IMR-90 (cell line): ENCODE measurements around the gene KIAA0513. TPM values are rescaled to one million over a fixed set of nuclear protein-coding genes. Genes with fewer than 3 reads are reported as not detected.
A peak's percentile ranks its signal among the peaks of the same experiment; 100 is the strongest.

ENCODE experiments used
- ATAC-seq: fragments of 200-7000 bp; cut with Tn5 transposase; 2 replicates; pipeline ENCODE4 v1.9.1; 2020; ENCODE audit warnings: low read depth, mild to moderate bottlenecking, moderate library complexity
- BruUV-seq: library from RNA; stranded (reverse); fragments of 400-500 nt; replicated peaks from 2 replicates; lab custom pipeline; 2021; lab: Mats Ljungman, UMichigan
- CTCF ChIA-PET: fragments of 300-600 bp; formaldehyde crosslinking; extraction: SDS; loops from one replicate; lab custom pipeline; 2021; ENCODE audit warnings: antibody characterized with exemption; lab: Yijun Ruan, JAX
- POLR2A ChIA-PET: fragments of 300-600 bp; sonication (Branson Sonifier 250); formaldehyde crosslinking; loops from one replicate; lab custom pipeline; 2022; ENCODE audit warnings: antibody characterized with exemption; ENCODE audit not compliant: unreplicated experiment; lab: Charles Lee
- DNase-seq: peaks from one replicate; pipeline ENCODE4 v3.0.0; 2013
- H2AFZ ChIP-seq: replicated peaks from 2 replicates; pipeline ENCODE3; 2013; ENCODE audit warnings: low read length, mild to moderate bottlenecking; ENCODE audit not compliant: poor library complexity
- H2AK5ac ChIP-seq: 2 replicates; pipeline ENCODE4 v1.6.1; 2013; ENCODE audit warnings: low read depth, low read length, inconsistent platforms
- H2AK9ac ChIP-seq: replicated peaks from 2 replicates; pipeline ENCODE3; 2013; ENCODE audit warnings: mild to moderate bottlenecking, low read depth, low read length, moderate library complexity; ENCODE audit not compliant: poor library complexity
- H2BK120ac ChIP-seq: 2 replicates; pipeline ENCODE4 v1.6.1; 2013; ENCODE audit warnings: low read depth, low read length, inconsistent platforms
- H2BK15ac ChIP-seq: 3 replicates; pipeline ENCODE4 v1.6.1; 2013; ENCODE audit warnings: low read depth, low read length, inconsistent platforms
- H2BK20ac ChIP-seq: 2 replicates; pipeline ENCODE4 v1.6.1; 2013; ENCODE audit warnings: low read depth, mild to moderate bottlenecking, inconsistent platforms, low read length, moderate library complexity
- H2BK5ac ChIP-seq: 2 replicates; pipeline ENCODE4 v1.6.1; 2013; ENCODE audit warnings: mild to moderate bottlenecking, low read depth, low read length, inconsistent platforms; ENCODE audit not compliant: poor library complexity, severe bottlenecking
- H3K14ac ChIP-seq: replicated peaks from 2 replicates; pipeline ENCODE4 v1.6.1; 2013; ENCODE audit warnings: low read depth, low read length, inconsistent platforms
- H3K18ac ChIP-seq: 2 replicates; pipeline ENCODE4 v1.6.1; 2013; ENCODE audit warnings: low read depth, low read length, control low read depth
- H3K23ac ChIP-seq: 2 replicates; pipeline ENCODE4 v1.6.1; 2013; ENCODE audit warnings: low read depth, low read length, inconsistent platforms
- H3K27ac ChIP-seq: 2 replicates; pipeline ENCODE4 v1.5.1; 2013; ENCODE audit warnings: mild to moderate bottlenecking, control low read depth, low read length; ENCODE audit not compliant: insufficient read depth
- H3K27me3 ChIP-seq: 2 replicates; pipeline ENCODE4 v1.6.1; 2013; ENCODE audit warnings: low read length; ENCODE audit not compliant: control insufficient read depth, insufficient read depth
- H3K36me3 ChIP-seq: 2 replicates; pipeline ENCODE4 v1.6.1; 2013; ENCODE audit warnings: low read length, mixed read lengths; ENCODE audit not compliant: control insufficient read depth, insufficient read depth
- H3K4ac ChIP-seq: 2 replicates; pipeline ENCODE4 v1.6.1; 2013; ENCODE audit warnings: low read depth, low read length, inconsistent platforms
- H3K4me1 ChIP-seq: 2 replicates; pipeline ENCODE4 v1.6.1; 2013; ENCODE audit warnings: low read length, mixed read lengths; ENCODE audit not compliant: control insufficient read depth, insufficient read depth
- H3K4me2 ChIP-seq: 2 replicates; pipeline ENCODE4 v1.6.1; 2013; ENCODE audit warnings: low read depth, mild to moderate bottlenecking, control low read depth, low read length, moderate library complexity
- H3K4me3 ChIP-seq: 2 replicates; pipeline ENCODE4 v1.5.1; 2013; ENCODE audit warnings: low read depth, mild to moderate bottlenecking, control low read depth, low read length, moderate library complexity; ENCODE audit not compliant: insufficient read depth
- H3K56ac ChIP-seq: 2 replicates; pipeline ENCODE4 v1.6.1; 2013; ENCODE audit warnings: low read length, inconsistent platforms; ENCODE audit not compliant: insufficient read depth; ENCODE audit errors: extremely low read depth
- H3K79me1 ChIP-seq, 2 experiments: 2 replicates each; pipeline ENCODE4 v1.6.1; 2013; ENCODE audit warnings: low read length in 2 of 2, inconsistent platforms in 1 of 2, low read depth in 1 of 2
- H3K9ac ChIP-seq: 2 replicates; pipeline ENCODE4 v1.6.1; 2013; ENCODE audit warnings: low read depth, low read length, control low read depth
- H3K9me1 ChIP-seq: 2 replicates; pipeline ENCODE4 v1.6.1; 2013; ENCODE audit warnings: low read length, inconsistent platforms; ENCODE audit not compliant: insufficient read depth
- H3K9me3 ChIP-seq: 2 replicates; pipeline ENCODE4 v1.6.1; 2013; ENCODE audit warnings: low read length; ENCODE audit not compliant: control insufficient read depth, insufficient read depth
- H4K20me1 ChIP-seq: 2 replicates; pipeline ENCODE4 v1.6.1; 2013; ENCODE audit warnings: low read length, inconsistent platforms; ENCODE audit not compliant: insufficient read depth
- H4K5ac ChIP-seq: 2 replicates; pipeline ENCODE4 v1.6.1; 2013; ENCODE audit warnings: mild to moderate bottlenecking, low read depth, low read length, control low read depth
- H4K8ac ChIP-seq, 2 experiments: 2 replicates each; pipeline ENCODE4 v1.6.1; 2013; ENCODE audit warnings: low read depth in 2 of 2, low read length in 2 of 2, control low read depth in 1 of 2, inconsistent platforms in 1 of 2
- H4K91ac ChIP-seq: 2 replicates; pipeline ENCODE4 v1.6.1; 2013; ENCODE audit warnings: low read depth, low read length, inconsistent platforms; ENCODE audit not compliant: insufficient read depth
- BHLHE40 ChIP-seq: fragments of 150-350 bp; IDR thresholded peaks from 2 replicates; pipeline ENCODE4 v1.6.1; 2016; ENCODE audit warnings: mild to moderate bottlenecking, low read depth, low read length
- CEBPB ChIP-seq: IDR thresholded peaks from 2 replicates; pipeline ENCODE4 v1.6.1; 2012; ENCODE audit warnings: low read depth, low read length, improper control_type of control experiment
- CHD1 ChIP-seq: IDR thresholded peaks from 2 replicates; pipeline ENCODE4 v1.6.1; 2012; ENCODE audit warnings: low read depth, low read length, improper control_type of control experiment
- CTCF ChIP-seq: conservative IDR thresholded peaks from 2 replicates; pipeline ENCODE4 v1.5.1; 2012; ENCODE audit warnings: mild to moderate bottlenecking, low read depth, low read length, improper control_type of control experiment
- ELK1 ChIP-seq: fragments of 150-350 bp; IDR thresholded peaks from 2 replicates; pipeline ENCODE4 v1.6.1; 2016; ENCODE audit warnings: low read depth, mild to moderate bottlenecking, low read length, moderate library complexity, borderline replicate concordance
- FOS ChIP-seq: fragments of 150-350 bp; IDR thresholded peaks from 2 replicates; pipeline ENCODE4 v1.6.1; 2016; ENCODE audit warnings: low read depth, low read length
- MAFK ChIP-seq: IDR thresholded peaks from 2 replicates; pipeline ENCODE4 v1.6.1; 2012; ENCODE audit warnings: low read depth, low read length, improper control_type of control experiment
- NFE2L2 ChIP-seq: fragments of 150-350 bp; IDR thresholded peaks from 2 replicates; pipeline ENCODE4 v1.6.1; 2016; ENCODE audit warnings: low read depth, mild to moderate bottlenecking, low read length
- RAD21 ChIP-seq: IDR thresholded peaks from 2 replicates; pipeline ENCODE4 v1.6.1; 2012; ENCODE audit warnings: low read length, improper control_type of control experiment
- RCOR1 ChIP-seq: IDR thresholded peaks from 2 replicates; pipeline ENCODE4 v1.6.1; 2012; ENCODE audit warnings: mild to moderate bottlenecking, low read length, improper control_type of control experiment; ENCODE audit not compliant: insufficient replicate concordance
- RFX5 ChIP-seq: IDR thresholded peaks from 2 replicates; pipeline ENCODE4 v1.8.0; 2012; ENCODE audit warnings: low read depth, mild to moderate bottlenecking, low read length, moderate library complexity
- SMC3 ChIP-seq: fragments of 150-350 bp; IDR thresholded peaks from 2 replicates; pipeline ENCODE4 v1.6.1; 2016; ENCODE audit warnings: low read depth, mild to moderate bottlenecking, antibody characterized with exemption, low read length, moderate library complexity
- WGBS, 2 experiments: methylation state at CpG; one replicate each; pipeline versions ENCODE4 v1.1.5 to v1.1.7; 2013; ENCODE audit warnings: missing lambda C conversion rate in 2 of 2; ENCODE audit not compliant: insufficient read length in 1 of 2; ENCODE audit errors: extremely low coverage in 2 of 2; 5-methylcytosine and 5-hydroxymethylcytosine counted together
- dilution Hi-C: fragments of 300-500 bp; cut with HindIII; formaldehyde crosslinking; loops from one replicate; pipeline ENCODE4 v1.14.3; 2018; ENCODE audit warnings: low sequenced_read_pairs; ENCODE audit not compliant: unreplicated experiment
- in situ Hi-C: fragments of 300-500 bp; cut with MboI; formaldehyde crosslinking; loops from 3 replicates; pipeline ENCODE4 v1.14.3; 2019; ENCODE audit warnings: low sequenced_read_pairs, inconsistent platforms, mixed read lengths
- intact Hi-C: fragments of 100-400 bp; cut with micrococcal nuclease; formaldehyde crosslinking; loops from 2 replicates; pipeline ENCODE4 v1.10.0; 2022
- polyA plus RNA-seq, 3 experiments: library from polyadenylated mRNA; depleted of rRNA; stranded (reverse); fragments of >200 nt; gene quantifications; 2 replicates each; pipeline ENCODE4 v1.2.3, GENCODE V29; 2012; ENCODE audit warnings: low replicate concordance in 1 of 3
- total RNA-seq: library from RNA; depleted of rRNA; stranded (reverse); fragments of >200 nt; gene quantifications from 2 replicates; pipeline ENCODE4 v1.2.3, GENCODE V29; 2012

Gene KIAA0513
- total and polyA plus RNA-seq, 2 of the 4 experiments (the other 2 are of a cell fraction) = 9.5 TPM

GRCh38 chr16:85086347-85087291 lies 59.0 kb downstream of the KIAA0513 start:
- H2AK9ac ChIP-seq = peak overlapping the region; percentile 47
- no peak overlapping the region for H2BK15ac ChIP-seq
- in situ Hi-C loops (no loop called here), dilution Hi-C loops (no loop called here), intact Hi-C loops (loop anchor here (2.0 to 10.0 kb wide), 2 partner anchors 162 to 332 kb away; no protein-coding TSS in a partner anchor)
- BruUV-seq = no TSS peak
- no peak overlapping the region for H4K5ac ChIP-seq
- 82% methylated on average over 16 of the region's 37 CpGs; no CpG with 5 or more reads in 1 of the 2 experiments for WGBS, 2 experiments
- peak; percentile 60 for ATAC-seq
- H4K91ac ChIP-seq = no peak overlapping the region
- no peaks in the 10 kb centered on the region for H3K9me1 ChIP-seq
- H4K8ac ChIP-seq = peak overlapping the region in 1 of 2 experiments; percentile 47; a peak in 1 of 4 replicates
- H2AK5ac ChIP-seq = peak overlapping the region; percentile 2
- H3K27ac ChIP-seq = no peak overlapping the region
- H3K36me3 ChIP-seq = peaks cover 3% of the 10 kb centered on the region; the same call in 1 of the 2 replicates
- peak overlapping the region; percentile 2; the same call in 1 of the 2 replicates for H3K4ac ChIP-seq
- H2BK20ac ChIP-seq = no peak overlapping the region
- H3K4me3 ChIP-seq = no peak overlapping the region
- DNase-seq = peak; percentile 46
- H4K20me1 ChIP-seq = no peaks in the 10 kb centered on the region
- no peak overlapping the region; the same call in 1 of the 2 replicates for H2BK120ac ChIP-seq
- no peak overlapping the region for H3K9ac ChIP-seq
- TF ChIP-seq ELK1 = no peak
- TF ChIP-seq CHD1 = no peak
- TF ChIP-seq RFX5 = no peak
- no peak for TF ChIP-seq NFE2L2
- TF ChIP-seq CEBPB = no peak
- TF ChIP-seq MAFK = no peak
- TF ChIP-seq RCOR1 = no peak
- TF ChIP-seq FOS = no peak
- no peak for TF ChIP-seq BHLHE40
- peak; percentile 79 for TF ChIP-seq SMC3
- peak; percentile 63 for TF ChIP-seq CTCF
- TF ChIP-seq RAD21 = peak; percentile 67
- H3K27me3 ChIP-seq = no peaks in the 10 kb centered on the region
- H3K18ac ChIP-seq = no peak overlapping the region
- no peak overlapping the region for H3K23ac ChIP-seq
- H3K56ac ChIP-seq = no peak overlapping the region
- no peak overlapping the region for H3K4me2 ChIP-seq
- H3K14ac ChIP-seq = no peak overlapping the region
- POLR2A ChIA-PET = no interaction called here
- H3K4me1 ChIP-seq = peaks cover 2% of the 10 kb centered on the region; the same call in 1 of the 2 replicates
- H2AFZ ChIP-seq = peak overlapping the region; percentile 13
- CTCF ChIA-PET = interaction anchor here (0.6 to 1.0 kb wide), 2 partner anchors 81 to 110 kb away, joined by 3 to 4 read pairs; no protein-coding TSS in a partner anchor
- no peaks in the 10 kb centered on the region for H3K9me3 ChIP-seq
- H3K79me1 ChIP-seq = no peaks in the 10 kb centered on the region
- no peak overlapping the region for H2BK5ac ChIP-seq
